ENCODE data around the gene HCLS1. TPM values are rescaled to one million over a fixed set of nuclear protein-coding genes. Genes with fewer than 3 reads are reported as not detected.
"Not testable (repeated sequence)": the region's sequence is repeated elsewhere in the genome, so short reads cannot be mapped to it uniquely, and the experiment has no call there.

Gene HCLS1
- polyA plus RNA-seq, 1 donor, result 16.4 TPM

- H3K27me3 ChIP-seq (ENCODE audit: control insufficient read depth, insufficient read depth, low read length); H3K4me3 ChIP-seq (ENCODE audit: low read length); H3K4me1 ChIP-seq (ENCODE audit: control insufficient read depth, insufficient read depth, low read length); H3K36me3 ChIP-seq (ENCODE audit: control insufficient read depth, insufficient read depth, low read length); H3K27ac ChIP-seq (ENCODE audit: low read length); DNase-seq; H3K9me3 ChIP-seq (ENCODE audit: control insufficient read depth, low read depth, low read length): not testable (repeated sequence)
- no CpG with 5 or more reads among the region's 2 CpGs for WGBS (ENCODE audit: insufficient coverage, low lambda C conversion rate)
Measured at GRCh38 chr3:121599900-121600299, 60.8 kb downstream of the HCLS1 start.

DNA sequence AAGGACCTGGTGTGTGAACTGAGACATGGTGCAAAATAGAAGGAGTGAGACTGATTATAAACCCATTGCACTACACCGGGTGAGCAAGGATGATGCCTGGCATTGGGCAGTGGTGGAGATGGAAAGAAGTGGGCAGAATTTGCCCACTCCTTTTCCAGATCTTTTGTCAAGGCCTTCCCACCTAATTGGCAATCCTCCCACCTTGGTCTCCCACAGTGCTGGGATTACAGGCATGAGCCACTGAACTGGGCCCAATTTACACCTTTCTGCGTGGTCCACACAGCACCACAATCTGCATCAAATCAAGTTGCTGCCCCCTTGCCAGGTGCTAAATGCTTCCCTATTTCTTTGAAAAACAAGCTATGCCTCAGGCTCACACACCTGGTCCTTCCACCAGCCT lies 62.1 kb downstream of the HCLS1 start:
- DNase-seq, result no peak
- Histone ChIP-seq H3K27ac (ENCODE audit: low read length) (no peak overlapping the region), H3K4me3 (ENCODE audit: low read length) (no peak overlapping the region), H3K4me1 (ENCODE audit: control insufficient read depth, insufficient read depth, low read length) (no peaks in the 10 kb centered on the region), H3K27me3 (ENCODE audit: control insufficient read depth, insufficient read depth, low read length) (no peaks in the 10 kb centered on the region), H3K9me3 (ENCODE audit: control insufficient read depth, low read depth, low read length) (no peaks in the 10 kb centered on the region), H3K36me3 (ENCODE audit: control insufficient read depth, insufficient read depth, low read length) (no peaks in the 10 kb centered on the region)
- WGBS (ENCODE audit: insufficient coverage, low lambda C conversion rate), result no CpG with 5 or more reads among the region's 2 CpGs

DNA sequence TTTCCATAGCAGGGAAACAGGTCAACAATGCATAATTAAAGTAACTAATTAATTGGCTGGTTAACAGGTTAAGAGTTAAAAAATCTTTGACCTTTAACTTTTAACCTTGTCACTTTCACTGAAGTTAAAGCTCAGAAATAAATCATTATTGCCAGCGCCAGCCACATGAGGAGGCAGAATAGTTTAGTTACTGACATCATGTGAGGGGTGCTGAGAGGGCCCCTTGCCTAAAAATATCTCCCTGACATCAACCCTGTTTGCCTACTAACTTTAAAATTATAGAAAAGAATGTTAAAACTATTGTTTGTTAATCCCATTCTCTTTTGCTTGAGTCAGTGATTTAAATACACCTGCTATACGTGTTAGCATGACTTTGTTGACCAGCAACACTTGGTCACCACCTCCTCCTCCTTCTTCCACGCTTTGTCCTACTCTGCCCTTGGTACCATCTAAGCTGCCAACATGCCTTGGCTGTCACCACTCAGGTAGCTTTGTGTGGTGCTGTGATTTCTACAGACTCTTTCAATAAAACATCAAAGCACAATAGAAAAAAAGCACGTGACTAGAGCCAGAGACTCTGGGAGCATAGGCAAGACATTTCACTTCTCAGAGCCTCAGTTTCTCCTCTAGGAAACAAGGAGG lies 64.8 kb downstream of the HCLS1 start:
- no peaks in the 10 kb centered on the region for H3K9me3 ChIP-seq (ENCODE audit: control insufficient read depth, low read depth, low read length)
- H3K27me3 ChIP-seq (ENCODE audit: control insufficient read depth, insufficient read depth, low read length), result peaks cover 8% of the 10 kb centered on the region
- WGBS (ENCODE audit: insufficient coverage, low lambda C conversion rate), result 100% methylated on average over 1 of the region's 4 CpGs
- H3K4me3 ChIP-seq (ENCODE audit: low read length), result no peak overlapping the region
- no peaks in the 10 kb centered on the region for H3K4me1 ChIP-seq (ENCODE audit: control insufficient read depth, insufficient read depth, low read length)
- DNase-seq, result no peak
- H3K36me3 ChIP-seq (ENCODE audit: control insufficient read depth, insufficient read depth, low read length), result no peaks in the 10 kb centered on the region
- H3K27ac ChIP-seq (ENCODE audit: low read length), result no peak overlapping the region

DNA sequence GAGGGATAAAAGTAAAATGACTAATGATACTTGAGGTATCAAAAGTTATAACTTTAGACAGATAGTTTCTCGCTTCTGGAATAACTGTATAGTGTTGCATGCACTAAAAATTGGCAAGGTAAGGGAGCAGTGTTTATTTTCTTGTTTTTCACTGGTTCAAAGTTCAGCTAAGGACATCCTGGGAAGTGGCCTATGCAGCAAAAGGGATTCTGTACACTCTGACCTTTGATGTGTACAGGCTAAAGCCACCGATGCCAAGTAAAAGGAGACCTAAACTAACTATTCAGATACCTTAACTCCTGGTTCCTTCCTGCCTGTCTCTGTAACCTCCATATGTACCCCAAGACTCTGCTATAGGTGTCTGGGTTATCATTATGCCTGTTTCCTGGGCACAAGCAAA lies 65.9 kb downstream of the HCLS1 start:
- Histone ChIP-seq H3K27me3 (ENCODE audit: control insufficient read depth, insufficient read depth, low read length) (peaks cover 10% of the 10 kb centered on the region), H3K36me3 (ENCODE audit: control insufficient read depth, insufficient read depth, low read length) (no peaks in the 10 kb centered on the region), H3K4me3 (ENCODE audit: low read length) (no peak overlapping the region), H3K4me1 (ENCODE audit: control insufficient read depth, insufficient read depth, low read length) (no peaks in the 10 kb centered on the region), H3K9me3 (ENCODE audit: control insufficient read depth, low read depth, low read length) (no peaks in the 10 kb centered on the region), H3K27ac (ENCODE audit: low read length) (no peak overlapping the region)
- DNase-seq, result no peak
- 100% methylated on average over 1 of the region's 2 CpGs for WGBS (ENCODE audit: insufficient coverage, low lambda C conversion rate)

GRCh38 chr3:121593806-121594205 lies 66.9 kb downstream of the HCLS1 start:
- WGBS (ENCODE audit: insufficient coverage, low lambda C conversion rate), result no CpG with 5 or more reads among the region's 4 CpGs

DNA sequence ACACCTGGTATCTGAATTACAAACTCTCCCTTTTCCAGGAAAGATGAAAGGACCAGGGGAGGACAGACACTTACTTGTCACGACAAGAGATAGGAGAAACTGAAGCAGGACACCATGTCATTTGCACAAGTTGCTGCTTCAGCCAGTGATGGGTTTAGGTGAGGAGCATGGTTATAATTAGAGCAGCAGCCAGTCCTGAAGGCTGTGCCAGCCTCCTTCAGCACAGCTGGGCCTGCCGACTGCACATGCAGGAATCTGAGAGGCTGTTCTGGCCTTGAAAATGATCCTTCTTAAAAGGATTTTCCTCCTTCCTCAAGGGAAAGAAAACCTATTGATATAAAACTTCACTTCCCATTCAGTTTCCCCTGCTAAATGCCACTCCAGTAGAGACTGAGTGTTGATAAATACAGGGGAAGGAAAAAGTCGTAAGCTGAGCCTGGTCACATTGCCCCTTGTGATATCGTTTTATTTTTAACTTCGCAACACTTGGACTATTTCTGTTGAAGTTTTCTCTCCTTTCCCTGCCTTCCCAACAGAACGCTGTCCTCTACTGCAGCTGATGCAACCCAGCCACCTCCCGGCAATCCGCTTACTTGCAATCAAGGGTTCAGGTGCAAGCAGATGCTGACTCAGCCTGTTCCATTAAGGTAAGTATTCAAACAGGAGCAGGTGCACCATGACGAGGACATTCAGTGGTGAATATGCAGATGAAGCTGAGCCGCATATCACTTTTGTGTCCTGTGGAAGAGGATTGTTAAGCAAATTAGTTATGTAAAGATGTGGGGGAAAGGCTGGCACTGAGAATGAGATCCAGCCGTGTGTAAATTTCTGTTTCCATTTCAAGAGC lies 67.6 kb downstream of the HCLS1 start, which contains the start of gene FBXO40:
FBXO40 (plus strand) TSS at position 524 of the 847 bp plus-strand sequence. CDS start 27,197 bp downstream, outside the sequence.
- H3K27ac ChIP-seq (ENCODE audit: low read length), result no peak within 1 kb of the TSS
- peaks cover 10% of the 10 kb centered on the region for H3K27me3 ChIP-seq (ENCODE audit: control insufficient read depth, insufficient read depth, low read length)
- H3K4me3 ChIP-seq (ENCODE audit: low read length), result no peak within 1 kb of the TSS
- no peaks in the 10 kb centered on the region for H3K36me3 ChIP-seq (ENCODE audit: control insufficient read depth, insufficient read depth, low read length)
- no peaks in the 10 kb centered on the region for H3K4me1 ChIP-seq (ENCODE audit: control insufficient read depth, insufficient read depth, low read length)
- no CpG with 5 or more reads among the region's 11 CpGs for WGBS (ENCODE audit: insufficient coverage, low lambda C conversion rate)
- no peaks in the 10 kb centered on the region for H3K9me3 ChIP-seq (ENCODE audit: control insufficient read depth, low read depth, low read length)
- DNase-seq, result peak; percentile 11 to 51

More at GRCh38 chr3:121593806-121594205, 66.9 kb downstream of the HCLS1 start:
- not testable (repeated sequence) for H3K4me1 ChIP-seq (ENCODE audit: control insufficient read depth, insufficient read depth, low read length); DNase-seq; H3K36me3 ChIP-seq (ENCODE audit: control insufficient read depth, insufficient read depth, low read length); H3K27ac ChIP-seq (ENCODE audit: low read length); H3K9me3 ChIP-seq (ENCODE audit: control insufficient read depth, low read depth, low read length); H3K4me3 ChIP-seq (ENCODE audit: low read length)
- peaks cover 10% of the 10 kb centered on the region for H3K27me3 ChIP-seq (ENCODE audit: control insufficient read depth, insufficient read depth, low read length)

- no peak overlapping the region for H3K4me3 ChIP-seq (ENCODE audit: low read length)
- H3K4me1 ChIP-seq (ENCODE audit: control insufficient read depth, insufficient read depth, low read length), result no peaks in the 10 kb centered on the region
- H3K27ac ChIP-seq (ENCODE audit: low read length), result no peak overlapping the region
- DNase-seq, result no peak
- peaks cover 2% of the 10 kb centered on the region for H3K27me3 ChIP-seq (ENCODE audit: control insufficient read depth, insufficient read depth, low read length)
- WGBS (ENCODE audit: insufficient coverage, low lambda C conversion rate), result no CpG with 5 or more reads among the region's 1 CpG
- no peaks in the 10 kb centered on the region for H3K36me3 ChIP-seq (ENCODE audit: control insufficient read depth, insufficient read depth, low read length)
- no peaks in the 10 kb centered on the region for H3K9me3 ChIP-seq (ENCODE audit: control insufficient read depth, low read depth, low read length)
Measured at GRCh38 chr3:121584418-121584817, 76.3 kb downstream of the HCLS1 start.

GRCh38 chr3:121581691-121582090 lies 79.0 kb downstream of the HCLS1 start:
- Histone ChIP-seq H3K27me3 (ENCODE audit: control insufficient read depth, insufficient read depth, low read length) (peaks cover 2% of the 10 kb centered on the region), H3K27ac (ENCODE audit: low read length) (no peak overlapping the region), H3K9me3 (ENCODE audit: control insufficient read depth, low read depth, low read length) (no peaks in the 10 kb centered on the region), H3K36me3 (ENCODE audit: control insufficient read depth, insufficient read depth, low read length) (no peaks in the 10 kb centered on the region), H3K4me3 (ENCODE audit: low read length) (no peak overlapping the region), H3K4me1 (ENCODE audit: control insufficient read depth, insufficient read depth, low read length) (no peaks in the 10 kb centered on the region)
- WGBS (ENCODE audit: insufficient coverage, low lambda C conversion rate), result no CpG with 5 or more reads among the region's 2 CpGs
- DNase-seq, result no peak

Other genes starting within 250 kb of the HCLS1 start
- 4.0 TPM for gene POLQ, start 114.9 kb downstream of the HCLS1 start, polyA plus RNA-seq
- not detected for gene ARGFX, start 93.0 kb downstream of the HCLS1 start, polyA plus RNA-seq
- not detected for gene FBXO40, start 67.5 kb downstream of the HCLS1 start, polyA plus RNA-seq
- 53.9 TPM for gene GOLGB1, start 88.8 kb upstream of the HCLS1 start, polyA plus RNA-seq
- 33.7 TPM for gene IQCB1, start 174.2 kb upstream of the HCLS1 start, polyA plus RNA-seq
- gene EAF2, start 174.3 kb upstream of the HCLS1 start, polyA plus RNA-seq, result 6.0 TPM
- 3.2 TPM for gene SLC15A2, start 233.5 kb upstream of the HCLS1 start, polyA plus RNA-seq

All from large intestine (tissue), 3 donors.